HG03139 (cell line): ENCODE results near the gene MBP.

ENCODE experiments used
- ATAC-seq: cut with Tn5 transposase; IDR thresholded peaks from one replicate; pipeline ENCODE4 v1.9.1; 2021; ENCODE audit not compliant: unreplicated experiment

The MBP gene

DNA sequence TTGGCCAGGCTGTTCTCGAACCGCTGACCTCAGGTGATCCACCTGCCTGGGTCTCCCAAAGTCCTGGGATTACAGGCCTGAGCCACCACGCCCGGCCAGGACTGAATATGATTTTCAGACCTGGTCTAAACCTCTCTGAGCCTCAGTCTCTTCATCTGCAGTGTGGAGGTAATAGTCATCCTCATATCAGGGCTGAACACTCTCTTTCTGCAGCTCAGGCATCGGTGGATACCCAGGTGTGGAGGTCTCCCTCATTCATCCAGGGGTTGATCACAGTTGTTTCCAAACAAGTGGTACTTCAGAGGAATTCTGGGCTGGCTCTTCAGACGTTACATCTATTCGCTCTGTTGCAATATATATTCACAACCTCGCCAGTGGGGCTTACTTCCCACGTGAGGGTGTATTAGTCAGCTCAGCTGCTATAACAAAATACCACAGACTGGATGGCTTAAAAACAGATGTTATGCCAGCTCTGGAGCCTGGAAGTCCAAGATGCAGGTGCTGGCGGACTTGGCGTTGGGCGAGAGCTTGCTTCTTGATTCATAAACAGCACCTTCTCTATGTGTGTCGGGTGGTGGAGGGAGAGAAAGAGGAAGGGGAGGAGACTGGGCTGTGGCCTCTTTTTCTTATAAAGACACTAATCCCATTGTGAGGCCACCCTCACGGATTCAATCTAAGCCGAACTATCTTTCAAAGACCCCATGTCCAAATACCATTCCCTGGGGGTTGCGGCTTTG lies 2.9 kb upstream of the MBP start:
- no peak for ATAC-seq

DNA sequence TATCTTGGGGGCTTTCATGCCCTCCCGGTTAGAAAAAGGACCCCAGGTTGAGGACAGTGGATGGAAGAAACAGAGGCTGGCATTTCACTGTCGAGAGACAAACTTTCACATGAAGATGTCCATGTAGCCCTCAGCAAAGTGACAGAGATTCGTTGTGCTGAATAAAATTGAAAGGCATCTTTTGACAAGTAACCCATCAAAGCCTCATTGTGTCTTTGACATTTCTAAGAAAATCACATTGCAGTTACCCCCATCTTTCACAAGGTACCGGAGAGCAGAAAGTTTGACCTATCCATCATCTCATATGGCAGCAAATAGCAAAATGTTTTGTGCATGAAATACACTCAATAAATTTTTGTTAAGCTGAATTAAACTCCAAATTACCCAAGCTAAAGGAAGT lies 2.0 kb upstream of the MBP start:
- no peak for ATAC-seq

DNA sequence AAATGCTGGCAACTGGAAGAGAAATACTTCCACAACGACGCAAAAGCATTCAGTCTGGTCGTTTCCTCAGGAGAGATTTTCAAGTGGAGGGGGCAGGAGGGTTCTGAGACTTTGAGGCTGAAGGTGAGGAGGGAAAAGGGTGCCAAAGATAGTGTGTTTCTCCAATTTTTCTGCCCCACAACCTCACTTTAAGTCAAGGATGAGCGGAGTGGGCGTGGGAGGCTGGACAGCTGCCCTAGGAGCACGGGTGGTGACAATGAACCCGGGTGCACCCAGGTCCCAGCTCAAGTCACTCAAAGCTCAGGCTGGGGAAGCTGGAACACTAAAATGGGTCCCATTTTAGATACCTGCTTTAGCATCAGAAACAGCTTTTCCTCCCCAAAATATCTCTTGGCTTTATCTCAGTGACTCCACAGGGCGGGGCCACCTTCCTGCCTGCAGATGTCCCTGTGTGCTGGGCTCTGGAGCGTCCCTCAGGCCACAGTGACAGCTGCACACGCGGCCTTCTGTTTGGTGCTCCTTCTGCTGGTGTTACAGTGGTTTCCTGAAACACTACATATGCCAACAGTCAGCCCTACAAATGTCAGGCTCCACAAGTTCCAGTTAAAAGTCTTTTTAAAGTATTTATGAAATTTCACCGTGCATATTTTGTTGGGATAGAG lies 1.4 kb upstream of the MBP start:
- peak; percentile 35 for ATAC-seq

GRCh38 chr18:77133051-77133834 lies 660 bp upstream of the MBP start:
- no peak for ATAC-seq

DNA sequence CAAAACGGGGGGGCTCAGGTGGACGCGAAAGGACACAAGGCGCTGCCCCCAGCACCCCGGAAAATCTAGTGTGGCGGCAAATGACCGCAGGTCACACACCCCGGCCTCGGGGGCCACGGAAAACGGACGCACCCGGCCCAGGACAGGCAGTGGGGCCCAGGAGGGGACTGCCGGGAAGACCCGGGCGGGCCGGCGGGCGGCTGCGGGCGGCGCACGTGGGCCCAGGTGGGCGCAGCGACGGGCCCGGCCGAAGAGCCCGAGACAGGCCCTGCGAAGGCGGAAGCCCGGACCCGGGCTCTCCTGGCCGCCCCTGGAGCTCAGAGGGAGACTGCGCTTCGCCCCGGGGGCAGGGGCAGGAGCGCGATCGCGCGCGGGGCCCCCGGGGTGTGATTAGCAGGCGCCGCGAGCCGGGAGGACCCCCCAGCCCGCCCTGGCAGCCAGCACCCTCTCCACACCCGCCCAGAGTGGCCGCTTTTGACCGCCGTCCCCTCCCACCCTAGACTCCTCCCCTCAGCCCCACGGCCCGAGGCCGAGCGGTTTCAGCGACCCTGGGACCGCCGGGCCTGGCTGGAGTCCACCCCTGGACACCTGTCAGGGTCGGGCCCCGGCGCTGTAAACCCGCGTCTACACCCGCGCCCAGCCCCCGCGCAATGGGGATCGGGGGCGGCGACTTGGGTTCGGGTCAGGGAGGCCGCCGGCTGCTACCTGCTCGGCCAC lies 773 bp downstream of the MBP start:
- peak; percentile 37 for ATAC-seq

GRCh38 chr18:77131100-77131651 lies 1.4 kb downstream of the MBP start:
- no peak for ATAC-seq

- ATAC-seq, result no peak
Measured at GRCh38 chr18:77130229-77131099, 2.1 kb downstream of the MBP start.

- no peak for ATAC-seq
Measured at GRCh38 chr18:77129150-77129551, 3.4 kb downstream of the MBP start.

- peak; percentile 38 for ATAC-seq
Measured at GRCh38 chr18:77127769-77128671, 4.6 kb downstream of the MBP start.

DNA sequence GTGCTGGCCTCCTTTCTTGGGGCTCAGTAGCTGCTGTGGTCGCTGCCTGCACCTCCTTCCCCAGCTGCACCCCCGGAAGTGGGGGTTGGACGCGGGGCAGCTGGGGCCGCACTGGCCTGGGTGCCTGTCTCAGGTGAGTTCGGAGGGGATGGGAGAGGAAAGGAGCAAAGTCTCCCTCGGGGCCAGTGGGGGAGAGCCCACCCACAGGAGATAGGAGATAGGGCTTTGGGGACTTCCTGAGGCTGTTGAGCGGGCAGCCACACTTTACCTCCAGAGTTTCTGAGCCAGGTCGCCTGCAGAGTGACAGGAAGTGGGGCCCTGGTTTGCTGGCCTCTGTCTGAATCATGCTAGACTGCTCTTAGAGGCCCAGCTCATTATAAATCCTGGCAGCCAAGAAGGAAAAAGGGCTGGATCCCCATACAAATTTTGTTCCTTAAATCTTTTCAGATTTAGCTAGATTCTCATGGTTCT lies 8.1 kb downstream of the MBP start:
- peak; percentile 53 for ATAC-seq

DNA sequence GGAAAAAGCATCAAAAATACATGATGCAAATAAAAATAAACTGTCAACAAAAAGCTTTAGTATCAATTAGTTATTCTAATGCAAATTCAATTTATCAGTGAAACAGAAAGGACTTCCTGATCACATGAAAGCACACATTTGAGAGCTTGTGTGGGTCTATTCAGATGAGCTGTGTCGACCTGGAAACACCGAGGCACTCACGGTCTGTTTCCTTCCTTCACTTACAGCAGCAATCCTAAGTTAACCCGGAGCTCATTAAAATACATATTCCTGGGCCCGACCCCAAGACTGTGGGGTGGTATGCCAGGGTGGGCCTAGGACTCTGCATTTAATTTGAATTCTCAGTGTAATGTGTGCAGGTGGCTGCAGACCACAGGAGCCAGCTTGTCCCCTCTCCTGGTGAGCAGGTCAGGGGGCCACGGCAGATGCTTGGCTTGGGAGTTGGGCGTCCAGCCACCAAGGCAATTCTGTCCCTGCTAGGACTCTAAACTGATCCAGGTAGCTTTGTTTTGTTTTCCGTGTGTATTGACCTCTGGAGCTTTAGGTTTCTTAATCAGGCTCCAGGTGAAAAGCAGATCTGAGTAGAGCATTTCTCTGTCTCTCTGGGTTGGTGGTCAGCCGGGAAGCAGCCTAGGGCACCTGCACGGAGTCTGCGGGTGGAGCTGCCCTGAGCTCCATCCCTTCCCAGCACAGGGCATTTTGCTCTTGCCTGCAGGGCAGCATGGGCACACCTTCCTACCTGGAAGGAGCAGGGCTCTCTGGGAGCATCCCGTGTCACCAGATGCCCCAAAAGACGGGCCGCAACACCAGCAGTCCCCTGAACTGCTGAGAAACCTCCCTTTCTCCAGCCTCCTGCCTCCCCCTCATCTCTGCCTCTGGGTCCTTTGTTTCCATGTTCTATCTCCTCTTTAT lies 9.0 kb downstream of the MBP start:
- no peak for ATAC-seq

- ATAC-seq, result no peak
Measured at GRCh38 chr18:77121523-77121922, 11.1 kb downstream of the MBP start.

DNA sequence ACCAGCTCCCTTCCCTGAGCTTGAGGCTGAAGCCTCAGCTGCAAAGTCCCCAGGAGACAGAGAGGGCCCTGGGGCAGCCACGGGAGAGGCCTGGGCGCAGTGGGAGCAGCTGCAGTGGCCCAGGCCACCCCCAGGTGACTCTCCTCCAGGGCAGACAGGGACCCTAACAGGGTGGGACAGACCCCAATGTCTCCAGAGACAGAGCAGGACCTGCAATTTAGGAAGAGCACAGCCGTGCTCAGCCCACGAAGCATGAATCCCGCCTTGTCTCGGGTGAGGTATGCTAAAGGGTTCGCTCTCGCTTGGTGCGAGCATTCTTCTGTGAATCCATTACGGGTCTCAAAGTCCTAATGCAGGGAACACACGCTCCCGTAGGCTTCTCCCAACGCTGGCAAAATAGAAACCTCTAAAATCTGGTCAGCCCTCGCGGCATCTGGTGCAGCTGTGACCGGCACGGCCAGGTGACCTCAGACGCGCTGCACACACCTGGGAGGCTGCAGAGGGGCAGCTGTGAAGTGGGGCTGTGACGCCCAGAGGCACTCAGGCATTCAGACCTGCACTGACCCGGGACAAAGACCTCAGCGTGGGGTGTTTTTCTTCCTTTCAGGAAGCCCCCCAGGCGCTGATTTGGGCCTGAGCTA lies 12.6 kb downstream of the MBP start:
- no peak for ATAC-seq

DNA sequence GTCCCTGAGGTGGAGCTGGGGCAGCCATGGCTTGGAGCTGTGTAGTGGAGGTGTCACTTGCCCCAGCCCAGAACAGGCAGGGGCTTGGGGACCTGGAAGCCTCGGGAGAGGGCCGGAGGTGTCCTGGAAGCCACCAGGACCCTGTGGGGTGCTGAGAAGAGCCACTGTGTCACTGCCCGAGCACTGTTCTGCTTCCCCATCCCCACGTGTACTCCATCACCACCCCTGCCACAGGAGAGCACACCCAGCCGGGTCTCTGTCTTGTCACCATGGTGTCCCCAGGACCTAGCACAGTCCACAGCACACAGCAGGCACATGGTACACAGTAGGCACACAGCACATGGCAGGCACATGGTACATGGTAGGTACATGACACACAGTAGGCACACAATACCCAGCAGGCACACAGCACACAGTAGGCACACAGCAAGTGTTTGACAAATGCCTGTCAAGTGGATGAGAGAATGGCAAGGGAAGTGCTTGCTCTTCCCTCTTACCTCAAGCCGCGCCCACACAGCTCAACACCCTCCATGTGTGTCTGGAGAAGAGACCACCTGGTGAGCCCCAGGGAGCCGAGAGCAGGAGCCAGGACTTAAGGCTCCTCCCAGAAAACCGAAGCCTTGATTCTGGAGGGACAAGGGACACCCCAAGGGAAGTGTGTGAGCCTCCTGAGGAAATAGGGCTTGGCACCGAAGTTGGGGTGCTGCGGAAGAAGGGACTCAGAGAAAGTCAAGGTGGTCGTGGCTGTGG lies 13.3 kb downstream of the MBP start:
- no peak for ATAC-seq

DNA sequence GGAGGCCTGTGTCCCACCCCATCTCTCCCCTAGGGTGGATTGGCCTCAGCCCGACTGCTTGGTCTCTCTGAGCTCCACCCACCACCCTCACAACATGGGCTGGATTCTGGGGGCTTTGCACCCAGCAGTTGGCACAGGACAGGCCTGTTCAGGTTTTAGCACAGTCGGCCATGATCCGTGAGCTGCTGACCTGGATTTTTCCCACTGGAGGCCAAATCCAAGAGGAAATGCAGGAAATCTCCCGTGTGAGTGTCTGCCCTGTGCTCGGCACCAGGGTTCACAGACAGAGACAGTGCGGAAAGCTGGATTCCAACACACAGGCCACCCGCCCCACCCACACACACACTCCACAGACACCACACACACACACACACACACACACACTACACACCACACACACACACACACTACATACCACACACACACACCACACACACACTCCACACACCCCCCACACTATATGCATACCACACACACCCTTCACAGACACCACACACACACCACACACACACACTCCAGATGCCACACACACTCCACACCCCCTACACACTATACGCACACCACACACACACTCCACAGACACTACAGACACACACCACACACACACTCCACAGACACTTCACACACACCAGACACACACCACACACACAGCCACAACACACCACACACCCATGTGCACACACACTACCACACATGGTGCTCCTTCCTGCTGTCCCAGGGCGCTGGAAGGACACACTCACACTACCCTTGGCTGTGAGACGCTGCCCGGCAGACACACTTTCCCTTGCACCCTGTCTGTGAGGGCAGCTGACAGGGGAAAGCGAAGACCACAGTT lies 14.1 kb downstream of the MBP start:
- no peak for ATAC-seq
